Hepatocyte (in vitro differentiated cells): Measurements from ENCODE around the gene PRDM12. TPM values are rescaled to one million over a fixed set of nuclear protein-coding genes. Genes with fewer than 3 reads are reported as not detected.

Experiments used
- DNase-seq: peaks from one replicate; pipeline ENCODE4 v3.0.0-alpha.2; 2016; ENCODE audit warnings: low spot score
- H2AFZ ChIP-seq: fragments of 200-600 bp; sonication (generic); 2 replicates; pipeline ENCODE4 v1.6.0; 2016; ENCODE audit warnings: antibody characterized with exemption, mild to moderate bottlenecking
- H3K27ac ChIP-seq: fragments of 200-600 bp; sonication (generic); 2 replicates; pipeline ENCODE4 v1.5.1; 2016; ENCODE audit warnings: mild to moderate bottlenecking
- H3K27me3 ChIP-seq: fragments of 200-600 bp; sonication (generic); 2 replicates; pipeline ENCODE4 v1.6.1; 2016
- H3K36me3 ChIP-seq: fragments of 200-600 bp; sonication (generic); replicated peaks from 2 replicates; pipeline ENCODE4 v1.5.1; 2016; ENCODE audit warnings: low read depth; ENCODE audit not compliant: insufficient read depth
- H3K4me1 ChIP-seq: fragments of 200-600 bp; sonication (generic); 2 replicates; pipeline ENCODE4 v1.5.1; 2016; ENCODE audit warnings: mild to moderate bottlenecking, moderate library complexity; ENCODE audit not compliant: insufficient read depth
- H3K4me2 ChIP-seq: fragments of 200-600 bp; sonication (generic); 2 replicates; pipeline ENCODE4 v1.6.0; 2016
- H3K4me3 ChIP-seq: fragments of 200-600 bp; sonication (generic); 2 replicates; pipeline ENCODE4 v1.5.1; 2016; ENCODE audit warnings: mild to moderate bottlenecking
- H3K79me2 ChIP-seq: fragments of 200-600 bp; sonication (generic); 2 replicates; pipeline ENCODE4 v1.6.0; 2017; ENCODE audit warnings: mild to moderate bottlenecking
- H3K9me2 ChIP-seq: fragments of 200-600 bp; sonication (generic); replicated peaks from 2 replicates; pipeline ENCODE4 v1.6.0; 2017; ENCODE audit warnings: mild to moderate bottlenecking; ENCODE audit not compliant: insufficient read depth
- H3K9me3 ChIP-seq: fragments of 200-600 bp; sonication (generic); 2 replicates; pipeline ENCODE4 v1.5.1; 2016; ENCODE audit warnings: low read depth, mild to moderate bottlenecking
- H4K20me1 ChIP-seq: fragments of 200-600 bp; sonication (generic); 2 replicates; pipeline ENCODE4 v1.6.0; 2016; ENCODE audit warnings: mild to moderate bottlenecking; ENCODE audit not compliant: insufficient read depth, poor library complexity, severe bottlenecking
- EZH2 ChIP-seq: fragments of 200-600 bp; sonication (generic); IDR thresholded peaks from 2 replicates; pipeline ENCODE4 v1.6.1; 2016; ENCODE audit warnings: antibody characterized with exemption, mild to moderate bottlenecking, borderline replicate concordance
- EZH2phosphoT487 ChIP-seq: fragments of 200-600 bp; sonication (generic); IDR thresholded peaks from one replicate; pipeline ENCODE4 v1.6.1; 2018; ENCODE audit warnings: antibody characterized with exemption, mild to moderate bottlenecking, low read depth, moderate library complexity; ENCODE audit not compliant: unreplicated experiment, severe bottlenecking
- WGBS: methylation state at CpG from one replicate; pipeline ENCODE4 v1.1.6; 2016; ENCODE audit warnings: low lambda C conversion rate; ENCODE audit errors: missing lambda C conversion rate; 5-methylcytosine and 5-hydroxymethylcytosine counted together
- polyA plus RNA-seq: library from polyadenylated mRNA; unstranded; fragments of >200 nt; fragmentation: Nextera tagmentation; extraction: Ambion mirVana; gene quantifications from 2 replicates; pipeline ENCODE4 v1.2.1, GENCODE V29; 2016
- total RNA-seq: library from RNA; depleted of rRNA; stranded (reverse); fragments of >200 nt; gene quantifications from 2 replicates; pipeline ENCODE4 v1.2.3, GENCODE V29; 2014
- TF ChIP-seq, protein P1 (sequence below): fragments of 200-600 bp; sonication (generic); IDR thresholded peaks from 2 replicates; pipeline ENCODE4 v1.5.1; 2016; ENCODE audit warnings: antibody characterized with exemption, mild to moderate bottlenecking; ENCODE audit not compliant: poor library complexity

Gene PRDM12
- total and polyA plus RNA-seq, 2 experiments from 2014 or later = not detected

GRCh38 chr9:130665431-130666392, 1.3 kb downstream of the PRDM12 start:
- TF ChIP-seq, protein P1, sequence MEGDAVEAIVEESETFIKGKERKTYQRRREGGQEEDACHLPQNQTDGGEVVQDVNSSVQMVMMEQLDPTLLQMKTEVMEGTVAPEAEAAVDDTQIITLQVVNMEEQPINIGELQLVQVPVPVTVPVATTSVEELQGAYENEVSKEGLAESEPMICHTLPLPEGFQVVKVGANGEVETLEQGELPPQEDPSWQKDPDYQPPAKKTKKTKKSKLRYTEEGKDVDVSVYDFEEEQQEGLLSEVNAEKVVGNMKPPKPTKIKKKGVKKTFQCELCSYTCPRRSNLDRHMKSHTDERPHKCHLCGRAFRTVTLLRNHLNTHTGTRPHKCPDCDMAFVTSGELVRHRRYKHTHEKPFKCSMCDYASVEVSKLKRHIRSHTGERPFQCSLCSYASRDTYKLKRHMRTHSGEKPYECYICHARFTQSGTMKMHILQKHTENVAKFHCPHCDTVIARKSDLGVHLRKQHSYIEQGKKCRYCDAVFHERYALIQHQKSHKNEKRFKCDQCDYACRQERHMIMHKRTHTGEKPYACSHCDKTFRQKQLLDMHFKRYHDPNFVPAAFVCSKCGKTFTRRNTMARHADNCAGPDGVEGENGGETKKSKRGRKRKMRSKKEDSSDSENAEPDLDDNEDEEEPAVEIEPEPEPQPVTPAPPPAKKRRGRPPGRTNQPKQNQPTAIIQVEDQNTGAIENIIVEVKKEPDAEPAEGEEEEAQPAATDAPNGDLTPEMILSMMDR = no peak
- peak; percentile 98 for TF ChIP-seq EZH2phosphoT487
- TF ChIP-seq EZH2 = peak; percentile 100
- Histone ChIP-seq H3K4me2 (peak overlapping the region; percentile 29), H3K9me2 (no peaks in the 10 kb centered on the region), H4K20me1 (no peaks in the 10 kb centered on the region), H2AFZ (peak overlapping the region; percentile 40), H3K79me2 (no peaks in the 10 kb centered on the region), H3K4me1 (peaks cover 18% of the 10 kb centered on the region), H3K4me3 (no peak overlapping the region), H3K9me3 (no peaks in the 10 kb centered on the region), H3K27me3 (peaks cover 80% of the 10 kb centered on the region), H3K27ac (no peak overlapping the region), H3K36me3 (no peaks in the 10 kb centered on the region)
- WGBS = 6% methylated on average over 60 of the region's 61 CpGs
- no peak for DNase-seq

DNA sequence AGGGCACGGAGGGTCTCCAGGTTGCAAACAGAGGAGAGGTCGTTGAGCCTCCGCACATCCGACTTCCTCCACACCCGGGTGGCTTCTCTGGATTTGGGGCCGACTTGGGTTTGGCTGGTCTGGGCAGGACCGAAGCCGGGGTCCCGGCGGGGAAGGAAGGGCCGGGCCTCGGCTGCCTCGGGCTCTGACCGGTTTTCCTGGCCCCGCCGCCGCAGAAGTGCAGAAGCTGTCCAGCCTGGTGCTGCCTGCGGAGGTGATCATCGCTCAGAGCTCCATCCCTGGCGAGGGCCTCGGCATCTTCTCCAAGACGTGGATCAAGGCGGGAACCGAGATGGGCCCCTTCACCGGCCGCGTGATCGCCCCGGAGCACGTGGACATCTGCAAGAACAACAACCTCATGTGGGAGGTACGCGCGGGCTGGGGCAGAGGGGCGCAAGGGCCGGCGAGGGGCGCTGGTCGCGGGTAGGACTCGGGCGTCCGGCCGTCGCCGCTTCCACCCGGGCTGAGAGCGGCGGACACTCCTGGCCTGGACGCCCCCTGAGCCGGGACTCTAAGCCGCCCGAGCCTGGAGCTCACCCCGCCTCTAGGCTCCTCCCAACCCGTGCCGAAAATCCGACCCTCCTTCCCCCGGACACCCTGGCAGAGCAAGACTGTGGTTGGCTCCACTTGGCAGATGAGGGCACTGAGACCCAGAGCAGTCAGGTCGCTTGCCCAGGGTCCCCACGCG, 2.2 kb downstream of the PRDM12 start:
- Histone ChIP-seq H4K20me1 (no peaks in the 10 kb centered on the region), H3K4me3 (no peak overlapping the region), H3K9me2 (no peaks in the 10 kb centered on the region), H3K4me1 (peaks cover 14% of the 10 kb centered on the region), H3K27me3 (peaks cover 71% of the 10 kb centered on the region), H3K4me2 (no peak overlapping the region), H2AFZ (peak overlapping the region; percentile 40), H3K27ac (no peak overlapping the region), H3K9me3 (no peaks in the 10 kb centered on the region), H3K79me2 (no peaks in the 10 kb centered on the region), H3K36me3 (no peaks in the 10 kb centered on the region)
- TF ChIP-seq EZH2 (no peak), EZH2phosphoT487 (no peak)
- TF ChIP-seq, protein P1 = no peak
- no peak for DNase-seq
- WGBS = 6% methylated on average over 49 of the region's 60 CpGs

DNA sequence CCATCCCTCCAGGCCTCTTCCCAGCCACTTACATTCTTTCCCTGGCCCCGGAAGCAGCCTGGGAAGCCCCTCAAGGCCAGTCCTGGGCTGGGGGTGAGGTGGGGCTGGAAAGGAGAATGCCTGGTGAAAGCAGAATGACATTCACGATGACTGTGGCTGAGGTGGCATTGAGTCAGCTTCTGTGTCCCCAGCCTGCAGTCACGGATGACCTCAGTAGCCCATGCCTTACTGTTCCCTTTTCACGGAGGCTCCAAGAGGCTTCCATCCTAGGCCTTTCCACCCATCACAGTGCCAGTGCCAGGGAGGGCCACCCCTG, 2.7 kb downstream of the PRDM12 start:
- Histone ChIP-seq H3K9me3 (no peaks in the 10 kb centered on the region), H3K4me3 (no peak overlapping the region), H4K20me1 (no peaks in the 10 kb centered on the region), H3K27me3 (peaks cover 66% of the 10 kb centered on the region), H3K79me2 (no peaks in the 10 kb centered on the region), H2AFZ (no peak overlapping the region), H3K4me2 (no peak overlapping the region), H3K36me3 (no peaks in the 10 kb centered on the region), H3K4me1 (peaks cover 14% of the 10 kb centered on the region), H3K9me2 (no peaks in the 10 kb centered on the region), H3K27ac (no peak overlapping the region)
- WGBS = 58% methylated on average over 4 of the region's 4 CpGs
- TF ChIP-seq EZH2 (no peak), EZH2phosphoT487 (no peak)
- TF ChIP-seq, protein P1 = no peak
- no peak for DNase-seq
